ENCODE measurements around the gene CIB4. TPM values are rescaled to one million over a fixed set of nuclear protein-coding genes. Genes with fewer than 3 reads are reported as not detected.

Gene CIB4
- total and polyA plus RNA-seq, 12 donors = not detected

- Histone ChIP-seq H3K9me3 (no peaks in the 10 kb centered on the region), H3K4me1 (no peaks in the 10 kb centered on the region), H3K27ac (no peak overlapping the region), H3K4me3 (no peak overlapping the region), H3K36me3 (no peaks in the 10 kb centered on the region), H3K27me3 (peaks cover 3 to 82% (median 69%) of the 10 kb centered on the region in 7 donors)
- intact Hi-C loops (cut with DNase I) = no loop called here
- 46 to 53% methylated on average over 8 of the region's 8 CpGs for WGBS, 2 donors
- DNase-seq = no peak
- ATAC-seq = no peak
- no peak for TF ChIP-seq CTCF (IDR thresholded peaks at IDR 0.05)
These were observed 57.7 kb downstream of the CIB4 start for GRCh38 chr2:26583381-26583911.

GRCh38 chr2:26582890-26583289 lies 58.3 kb downstream of the CIB4 start:
- peaks cover 3 to 82% (median 69%) of the 10 kb centered on the region in 7 donors for H3K27me3 ChIP-seq

GRCh38 chr2:26581991-26582842 lies 58.9 kb downstream of the CIB4 start:
- DNase-seq (no peak), ATAC-seq (no peak)
- Histone ChIP-seq H3K4me1 (no peaks in the 10 kb centered on the region), H3K9me3 (no peaks in the 10 kb centered on the region), H3K27ac (no peak overlapping the region), H3K27me3 (peaks cover 3 to 84% (median 72%) of the 10 kb centered on the region in 7 donors), H3K4me3 (no peak overlapping the region), H3K36me3 (no peaks in the 10 kb centered on the region)
- 86 to 89% methylated on average over 18 of the region's 18 CpGs for WGBS, 2 donors
- intact Hi-C loops (cut with DNase I) = no loop called here
- TF ChIP-seq CTCF (IDR thresholded peaks at IDR 0.05) = no peak

More at GRCh38 chr2:26582890-26583289, 58.3 kb downstream of the CIB4 start:
- TF ChIP-seq CTCF (IDR thresholded peaks at IDR 0.05) = no peak
- DNase-seq (no peak), ATAC-seq (no peak)
- intact Hi-C loops (cut with DNase I) = no loop called here
- H3K4me3 ChIP-seq = no peak overlapping the region
- H3K27ac ChIP-seq = no peak overlapping the region
- no peaks in the 10 kb centered on the region for H3K4me1 ChIP-seq
- H3K36me3 ChIP-seq = no peaks in the 10 kb centered on the region
- H3K9me3 ChIP-seq = no peaks in the 10 kb centered on the region
- WGBS, 2 donors = 82 to 85% methylated on average over 5 of the region's 5 CpGs

- no peak for TF ChIP-seq CTCF (IDR thresholded peaks at IDR 0.05)
- Histone ChIP-seq H3K4me1 (no peaks in the 10 kb centered on the region), H3K9me3 (no peaks in the 10 kb centered on the region), H3K27me3 (peaks cover 3 to 85% (median 73%) of the 10 kb centered on the region in 7 donors), H3K4me3 (no peak overlapping the region), H3K36me3 (no peaks in the 10 kb centered on the region), H3K27ac (no peak overlapping the region)
- 87 to 90% methylated on average over 12 of the region's 12 CpGs for WGBS, 2 donors
- ATAC-seq = no peak
- intact Hi-C loops (cut with DNase I) = no loop called here
- no peak for DNase-seq
These were observed 59.7 kb downstream of the CIB4 start for GRCh38 chr2:26581266-26581990.

Data from heart right ventricle (tissue), 16 donors.